Esophagus mucosa (tissue), 1 donor: ENCODE results near the gene WNT6. TPM values are rescaled to one million over a fixed set of nuclear protein-coding genes. Genes with fewer than 3 reads are reported as not detected.
A peak's percentile ranks its signal among the peaks of the same experiment; 100 is the strongest.

Experiments
- ATAC-seq: fragments of 200-7000 bp; cut with Tn5 transposase; one replicate; pipeline ENCODE4 v1.9.1; 2020
- total RNA-seq: library from RNA; stranded (reverse); gene quantifications from one replicate; pipeline ENCODE4 v1.2.4, GENCODE V29; 2023
- donor health status: DM: yes; HTN: yes; CAD: no.

WNT6 gene
- total RNA-seq, 1 donor from 2014 or later, result not detected

GRCh38 chr2:218858138-218858445 is 1.5 kb upstream of the WNT6 start:
- no peak for ATAC-seq

DNA sequence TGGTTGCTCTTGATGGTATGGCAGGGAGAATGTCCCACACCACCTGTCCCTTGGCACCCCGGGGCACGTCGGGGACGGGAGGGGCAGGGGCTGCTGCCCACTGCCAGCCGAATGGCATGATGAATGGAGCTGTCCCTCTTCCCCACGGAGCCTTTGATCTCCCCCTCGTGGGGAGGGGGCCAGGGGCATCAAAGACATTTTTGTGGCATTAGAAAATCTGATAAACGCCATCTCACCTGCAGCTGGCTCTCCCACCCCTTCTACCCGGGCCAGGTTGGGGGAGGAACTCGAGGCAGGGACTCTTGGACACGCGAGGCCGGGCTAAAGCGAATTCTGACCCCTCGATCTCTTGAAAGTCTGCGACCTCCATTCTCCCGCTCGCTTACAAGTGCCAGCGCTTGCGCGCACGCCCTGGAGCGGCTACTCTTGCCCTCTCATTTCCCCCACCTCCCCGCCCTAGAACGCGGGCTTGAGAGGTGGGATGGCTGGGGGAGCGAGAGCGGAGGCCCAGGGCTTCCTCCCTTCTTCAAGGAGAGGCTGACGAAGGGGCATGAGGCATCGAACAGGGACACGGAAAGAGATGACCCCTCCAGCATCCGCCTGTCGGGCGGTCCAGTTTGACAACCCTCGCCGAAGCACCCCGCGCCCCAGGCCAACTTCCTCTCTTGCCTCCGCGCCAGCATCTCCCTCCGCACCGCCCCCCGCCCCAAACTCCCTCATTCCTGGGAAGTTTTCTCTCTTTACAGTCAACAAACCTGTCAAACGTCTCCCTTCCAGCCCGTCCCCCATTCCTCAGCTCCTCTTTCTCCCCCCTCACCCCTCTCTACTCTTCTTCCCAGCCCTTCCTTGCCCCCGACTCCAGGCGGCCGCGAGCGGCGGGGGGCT is 692 bp upstream of the WNT6 start:
- no peak for ATAC-seq

GRCh38 chr2:218859988-218860831 is 605 bp downstream of the WNT6 start:
- no peak for ATAC-seq

GRCh38 chr2:218860950-218861381 is 1.4 kb downstream of the WNT6 start:
- ATAC-seq, result no peak

- ATAC-seq, result no peak
Observed at GRCh38 chr2:218861645-218862318, 2.2 kb downstream of the WNT6 start.

GRCh38 chr2:218863021-218863520 is 3.5 kb downstream of the WNT6 start:
- ATAC-seq, result no peak

DNA sequence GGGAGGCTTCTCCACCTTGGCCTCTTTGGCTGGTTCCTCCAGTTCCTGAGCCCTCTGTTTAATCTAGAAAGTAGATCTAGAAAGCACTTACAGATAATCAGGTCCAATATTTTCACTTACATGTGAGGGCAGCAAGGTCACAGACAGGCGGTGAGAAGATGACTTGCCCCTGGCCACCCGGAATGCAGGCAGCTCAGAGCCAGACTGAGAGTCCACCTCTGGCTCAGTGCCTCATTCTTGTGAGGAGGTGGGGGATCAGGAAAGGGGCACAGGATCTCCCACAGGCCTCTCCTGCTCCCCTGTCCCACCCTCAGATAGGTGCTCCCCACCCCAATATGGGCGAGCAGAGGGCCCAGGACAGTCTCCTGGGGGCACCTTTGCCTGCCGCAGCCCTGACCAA is 5.8 kb downstream of the WNT6 start:
- no peak for ATAC-seq

- no peak for ATAC-seq
Observed at GRCh38 chr2:218865999-218866398, 6.4 kb downstream of the WNT6 start.

GRCh38 chr2:218867900-218868299 is 8.3 kb downstream of the WNT6 start:
- no peak for ATAC-seq

DNA sequence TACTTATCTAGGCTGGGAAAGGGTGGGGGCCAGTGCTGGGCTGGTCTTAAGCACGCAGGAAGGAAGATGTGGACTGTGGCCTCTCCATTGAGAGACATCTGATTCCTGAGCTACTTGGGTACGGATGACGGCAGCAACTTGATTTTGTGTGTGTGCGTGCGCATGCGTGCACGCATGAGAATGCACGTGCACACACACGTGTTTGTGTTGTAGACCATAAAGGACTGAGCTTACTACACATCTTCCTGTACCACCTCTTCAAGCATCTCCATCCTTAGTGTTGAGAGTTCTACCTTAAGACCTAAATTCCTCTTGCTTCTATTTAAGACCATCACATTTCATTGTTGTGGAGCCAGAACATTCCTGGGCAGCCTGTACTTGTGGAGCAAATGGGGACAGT is 9.5 kb downstream of the WNT6 start:
- no peak for ATAC-seq

- no peak for ATAC-seq
Observed at GRCh38 chr2:218870984-218871344, 11.4 kb downstream of the WNT6 start.

DNA sequence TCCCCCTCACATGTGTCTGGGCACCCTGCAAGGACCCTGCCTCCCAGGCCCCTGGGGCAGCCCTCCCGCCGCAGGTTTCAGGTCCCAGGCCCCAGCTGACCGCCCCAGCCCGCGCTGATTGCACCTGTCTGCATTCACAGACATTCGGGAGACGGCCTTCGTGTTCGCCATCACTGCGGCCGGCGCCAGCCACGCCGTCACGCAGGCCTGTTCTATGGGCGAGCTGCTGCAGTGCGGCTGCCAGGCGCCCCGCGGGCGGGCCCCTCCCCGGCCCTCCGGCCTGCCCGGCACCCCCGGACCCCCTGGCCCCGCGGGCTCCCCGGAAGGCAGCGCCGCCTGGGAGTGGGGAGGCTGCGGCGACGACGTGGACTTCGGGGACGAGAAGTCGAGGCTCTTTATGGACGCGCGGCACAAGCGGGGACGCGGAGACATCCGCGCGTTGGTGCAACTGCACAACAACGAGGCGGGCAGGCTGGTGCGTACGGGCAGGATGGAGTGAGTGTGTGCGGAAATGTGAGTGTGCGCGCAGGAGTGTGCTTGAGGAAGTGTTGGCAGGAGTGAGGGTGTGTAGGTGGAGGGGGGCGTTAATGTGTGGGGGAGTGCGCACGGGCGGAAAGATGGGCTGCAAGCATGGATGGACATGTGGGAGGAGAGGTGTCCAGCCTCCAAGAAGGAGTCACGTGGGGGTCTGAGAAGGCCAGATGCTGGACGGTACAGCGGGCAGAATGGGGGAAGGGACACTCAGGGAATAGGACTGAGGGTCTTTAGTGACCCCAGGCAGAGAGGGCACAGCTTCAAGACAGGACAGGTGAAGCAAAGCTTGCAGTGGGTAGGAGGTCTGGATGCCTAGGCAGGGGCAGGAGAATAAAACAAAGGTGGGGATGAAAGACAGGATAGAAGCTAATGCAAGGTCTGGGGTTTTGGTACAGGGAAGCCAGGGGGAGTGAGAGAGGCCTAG is 12.0 kb downstream of the WNT6 start:
- no peak for ATAC-seq

- no peak for ATAC-seq
Observed at GRCh38 chr2:218872645-218873358, 13.2 kb downstream of the WNT6 start.

DNA sequence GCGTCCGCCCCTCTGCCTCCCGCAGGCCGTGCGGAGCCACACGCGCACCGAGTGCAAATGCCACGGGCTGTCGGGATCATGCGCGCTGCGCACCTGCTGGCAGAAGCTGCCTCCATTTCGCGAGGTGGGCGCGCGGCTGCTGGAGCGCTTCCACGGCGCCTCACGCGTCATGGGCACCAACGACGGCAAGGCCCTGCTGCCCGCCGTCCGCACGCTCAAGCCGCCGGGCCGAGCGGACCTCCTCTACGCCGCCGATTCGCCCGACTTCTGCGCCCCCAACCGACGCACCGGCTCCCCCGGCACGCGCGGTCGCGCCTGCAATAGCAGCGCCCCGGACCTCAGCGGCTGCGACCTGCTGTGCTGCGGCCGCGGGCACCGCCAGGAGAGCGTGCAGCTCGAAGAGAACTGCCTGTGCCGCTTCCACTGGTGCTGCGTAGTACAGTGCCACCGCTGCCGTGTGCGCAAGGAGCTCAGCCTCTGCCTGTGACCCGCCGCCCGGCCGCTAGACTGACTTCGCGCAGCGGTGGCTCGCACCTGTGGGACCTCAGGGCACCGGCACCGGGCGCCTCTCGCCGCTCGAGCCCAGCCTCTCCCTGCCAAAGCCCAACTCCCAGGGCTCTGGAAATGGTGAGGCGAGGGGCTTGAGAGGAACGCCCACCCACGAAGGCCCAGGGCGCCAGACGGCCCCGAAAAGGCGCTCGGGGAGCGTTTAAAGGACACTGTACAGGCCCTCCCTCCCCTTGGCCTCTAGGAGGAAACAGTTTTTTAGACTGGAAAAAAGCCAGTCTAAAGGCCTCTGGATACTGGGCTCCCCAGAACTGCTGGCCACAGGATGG is 14.0 kb downstream of the WNT6 start:
- no peak for ATAC-seq

GRCh38 chr2:218875692-218876246 is 16.2 kb downstream of the WNT6 start:
- no peak for ATAC-seq

GRCh38 chr2:218876562-218877219 is 17.1 kb downstream of the WNT6 start:
- peak; percentile 16 for ATAC-seq

GRCh38 chr2:218877331-218877730 is 17.7 kb downstream of the WNT6 start:
- no peak for ATAC-seq

DNA sequence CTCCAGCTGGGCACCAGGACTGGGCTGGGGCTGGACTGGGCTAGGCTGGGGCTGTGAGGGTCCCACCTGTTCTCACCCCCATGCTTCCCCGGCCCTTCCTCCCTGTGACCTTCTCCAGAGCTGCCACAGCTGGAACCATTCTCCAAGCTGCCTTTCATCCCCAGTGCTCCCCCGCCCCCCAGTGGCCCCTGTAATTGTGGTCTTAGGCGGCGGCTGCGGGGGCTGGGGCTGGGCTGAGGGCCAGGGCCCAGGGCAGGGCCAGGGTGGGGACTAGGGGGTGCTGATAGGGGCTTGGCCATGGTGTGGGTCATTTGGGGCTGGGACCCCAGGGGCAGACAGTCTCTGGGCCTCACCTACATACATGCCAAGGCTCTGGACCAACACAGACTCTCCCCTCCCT is 18.3 kb downstream of the WNT6 start:
- ATAC-seq, result no peak

DNA sequence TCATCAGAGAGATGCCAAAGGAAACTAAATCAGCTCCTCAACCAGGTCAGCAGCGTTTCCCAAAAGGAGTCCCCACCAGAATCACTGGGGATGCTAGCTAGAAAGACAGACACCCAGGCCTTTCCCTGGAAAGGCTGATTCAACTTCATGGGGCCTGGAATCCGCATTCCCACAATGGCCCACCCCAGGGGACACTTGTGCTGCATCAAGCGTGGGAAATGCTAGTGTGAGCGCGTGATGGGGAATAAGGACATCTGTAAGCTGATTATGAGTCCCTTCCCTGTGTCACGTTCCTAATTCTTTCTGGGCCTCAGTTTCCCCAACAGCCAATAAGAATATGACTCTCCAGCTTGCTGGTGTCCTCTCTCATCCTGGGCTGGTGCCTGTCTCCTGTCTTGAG is 18.9 kb downstream of the WNT6 start:
- ATAC-seq, result no peak
